Lower leg skin (tissue), 4 donors: ENCODE measurements around the gene SAMD8. TPM values are rescaled to one million over a fixed set of nuclear protein-coding genes. Genes with fewer than 3 reads are reported as not detected.

Source experiments
- total RNA-seq, 4 donors: library from RNA; depleted of rRNA; stranded (reverse); fragments of >200 nt; gene quantifications; one replicate each; pipeline ENCODE4 v1.1.0, GENCODE V29; 2016

Gene SAMD8
- total RNA-seq, 4 donors from 2014 or later: 17.4 to 26.4 (median 23.2) TPM

Other genes starting within 250 kb of the SAMD8 start
- 100 to 1,000 TPM; 121 to 145 (median 140) TPM for gene VDAC2, start 99.1 kb downstream of the SAMD8 start, total RNA-seq
- gene COMTD1, start 124.3 kb downstream of the SAMD8 start, total RNA-seq: 100 to 1,000 TPM in 1 of 4 donors, 10 to 100 TPM in 3; 57.1 to 115 (median 71.5) TPM